Neuronal stem cell (in vitro differentiated cells): ENCODE data around the gene PRDM1.

ENCODE experiments used
- DNase-seq: peaks from one replicate; pipeline ENCODE4 v3.0.0-alpha.2; 2013; ENCODE audit warnings: low spot score
- H2AFZ ChIP-seq: one replicate; pipeline ENCODE4 v1.6.1; 2013; ENCODE audit warnings: mild to moderate bottlenecking, low read length, inconsistent platforms
- H2AK5ac ChIP-seq: 2 replicates; pipeline ENCODE4 v1.6.1; 2013; ENCODE audit warnings: low read depth, mild to moderate bottlenecking, inconsistent platforms, low read length, moderate library complexity, mixed read lengths
- H2BK120ac ChIP-seq: 2 replicates; pipeline ENCODE4 v1.6.1; 2013; ENCODE audit warnings: low read depth, mild to moderate bottlenecking, inconsistent platforms, low read length, moderate library complexity, mixed read lengths
- H2BK12ac ChIP-seq: one replicate; pipeline ENCODE4 v1.6.1; 2013; ENCODE audit warnings: low read length, inconsistent platforms
- H2BK15ac ChIP-seq: 2 replicates; pipeline ENCODE4 v1.6.1; 2013; ENCODE audit warnings: mild to moderate bottlenecking, low read length, inconsistent platforms, mixed read lengths
- H2BK5ac ChIP-seq: one replicate; pipeline ENCODE4 v1.6.1; 2013; ENCODE audit warnings: inconsistent platforms, mild to moderate bottlenecking, low read length, moderate library complexity
- H3K14ac ChIP-seq: one replicate; pipeline ENCODE4 v1.6.1; 2013; ENCODE audit warnings: low read length, inconsistent platforms
- H3K18ac ChIP-seq: 2 replicates; pipeline ENCODE4 v1.6.1; 2013; ENCODE audit warnings: low read length, inconsistent platforms
- H3K23ac ChIP-seq: 2 replicates; pipeline ENCODE4 v1.6.1; 2013; ENCODE audit warnings: low read depth, mild to moderate bottlenecking, mixed read lengths, low read length, inconsistent platforms; ENCODE audit not compliant: poor library complexity
- H3K27ac ChIP-seq: replicated peaks from 3 replicates; pipeline ENCODE4 v1.5.1; 2013; ENCODE audit warnings: low read length, inconsistent platforms
- H3K27me3 ChIP-seq, 3 experiments: 2 replicates each; pipeline ENCODE4 v1.6.1; 2013; ENCODE audit warnings: low read length in 3 of 3, mild to moderate bottlenecking in 2 of 3, inconsistent platforms in 1 of 3, low read depth in 1 of 3, mixed read lengths in 1 of 3, moderate library complexity in 1 of 3; ENCODE audit not compliant: control insufficient read depth in 3 of 3, insufficient read depth in 3 of 3
- H3K36me3 ChIP-seq, 2 donors: replicated peaks in 1 of 2; 2 replicates each; pipeline ENCODE4 v1.6.1; 2013; ENCODE audit warnings: low read length in 2 of 2; ENCODE audit not compliant: control insufficient read depth in 2 of 2, insufficient read depth in 2 of 2
- H3K4ac ChIP-seq: 2 replicates; pipeline ENCODE4 v1.6.1; 2013; ENCODE audit warnings: inconsistent platforms, mild to moderate bottlenecking, low read length, moderate library complexity
- H3K4me1 ChIP-seq, 2 donors: 1 replicate in 1 of 2; 2 replicates in 1 of 2; pipeline ENCODE4 v1.6.1; 2013; ENCODE audit warnings: low read length in 2 of 2, low read depth in 1 of 2; ENCODE audit not compliant: control insufficient read depth in 2 of 2, insufficient read depth in 1 of 2
- H3K4me2 ChIP-seq: one replicate; pipeline ENCODE4 v1.6.1; 2013; ENCODE audit warnings: mild to moderate bottlenecking, low read length, inconsistent platforms; ENCODE audit not compliant: insufficient read depth, poor library complexity, severe bottlenecking
- H3K4me3 ChIP-seq, 2 donors: 2 replicates each; pipeline ENCODE4 v1.5.1; 2013; ENCODE audit warnings: low read length in 2 of 2, mild to moderate bottlenecking in 2 of 2, inconsistent platforms in 1 of 2, moderate library complexity in 1 of 2
- H3K79me1 ChIP-seq: one replicate; pipeline ENCODE4 v1.6.1; 2013; ENCODE audit warnings: low read depth, mild to moderate bottlenecking, inconsistent platforms, low read length, moderate library complexity
- H3K9ac ChIP-seq: one replicate; pipeline ENCODE4 v1.6.1; 2013; ENCODE audit warnings: mild to moderate bottlenecking, low read depth, low read length, inconsistent platforms; ENCODE audit not compliant: poor library complexity
- H3K9me3 ChIP-seq, 2 donors: replicated peaks in 1 of 2; 2 replicates each; pipeline versions ENCODE3 to v1.6.1; 2013; ENCODE audit warnings: low read length in 2 of 2, mild to moderate bottlenecking in 2 of 2, inconsistent platforms in 1 of 2, low read depth in 1 of 2, mixed read lengths in 1 of 2, moderate library complexity in 1 of 2; ENCODE audit not compliant: control insufficient read depth in 2 of 2, insufficient read depth in 1 of 2
- H4K8ac ChIP-seq: one replicate; pipeline ENCODE4 v1.6.1; 2013; ENCODE audit warnings: low read depth, mild to moderate bottlenecking, inconsistent platforms, low read length, moderate library complexity
- H4K91ac ChIP-seq: one replicate; pipeline ENCODE4 v1.6.1; 2013; ENCODE audit warnings: low read length, low read depth, mild to moderate bottlenecking, inconsistent platforms; ENCODE audit not compliant: poor library complexity
- WGBS, 2 donors: extraction: QIAGEN DNeasy Blood & Tissue Kit; methylation state at CpG; one replicate each; pipeline ENCODE4 v1.1.7; 2013; ENCODE audit warnings: missing lambda C conversion rate in 2 of 2, mixed read lengths in 1 of 2; ENCODE audit not compliant: insufficient read length in 2 of 2, insufficient replicate concordance in 1 of 2; ENCODE audit errors: extremely low coverage in 2 of 2; 5-methylcytosine and 5-hydroxymethylcytosine counted together

Gene PRDM1

DNA sequence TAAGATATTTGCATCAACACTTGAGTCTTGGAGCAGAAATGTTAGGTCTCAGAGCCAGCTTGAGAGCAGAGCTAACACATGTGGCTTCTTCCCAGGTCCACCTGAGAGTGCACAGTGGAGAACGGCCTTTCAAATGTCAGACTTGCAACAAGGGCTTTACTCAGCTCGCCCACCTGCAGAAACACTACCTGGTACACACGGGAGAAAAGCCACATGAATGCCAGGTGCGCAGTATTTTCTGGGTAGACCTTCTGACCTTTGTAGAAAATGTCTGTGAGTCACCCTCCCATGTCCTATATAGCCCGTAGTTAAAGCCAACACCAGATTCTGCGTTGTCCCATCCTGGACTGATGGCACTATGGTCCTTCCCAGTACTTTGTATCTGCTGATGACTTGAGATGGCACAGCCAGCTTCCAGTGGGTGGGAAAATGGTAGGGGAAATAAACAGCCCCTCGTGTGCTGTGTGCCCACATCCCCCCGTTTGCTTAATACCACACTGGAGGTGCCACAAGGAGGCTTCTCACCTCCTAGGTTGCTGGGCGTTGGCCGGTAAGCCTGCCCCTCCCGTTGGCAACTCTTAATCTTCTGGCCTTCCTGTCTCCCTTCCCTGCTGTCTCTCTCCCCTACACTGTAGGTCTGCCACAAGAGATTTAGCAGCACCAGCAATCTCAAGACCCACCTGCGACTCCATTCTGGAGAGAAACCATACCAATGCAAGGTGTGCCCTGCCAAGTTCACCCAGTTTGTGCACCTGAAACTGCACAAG is 20.3 kb downstream of the PRDM1 start:
- Histone ChIP-seq H4K91ac (no peak overlapping the region), H4K8ac (no peak overlapping the region), H2BK120ac (no peak overlapping the region), H3K4me2 (no peak overlapping the region), H2BK12ac (no peak overlapping the region), H3K9ac (no peak overlapping the region), H3K36me3 (peaks cover 0 to 5% of the 10 kb centered on the region in 2 donors), H3K27ac (no peak overlapping the region), H2BK5ac (peak overlapping the region; percentile 20), H2BK15ac (no peak overlapping the region), H2AK5ac (no peak overlapping the region), H2AFZ (no peak overlapping the region), H3K23ac (no peak overlapping the region), H3K4me1 (peaks cover 0 to 1% of the 10 kb centered on the region in 2 donors), H3K4me3 (no peak overlapping the region), H3K14ac (no peak overlapping the region), H3K18ac (peak overlapping the region; percentile 23), H3K9me3 (no peaks in the 10 kb centered on the region), H3K4ac (no peak overlapping the region), H3K79me1 (no peaks in the 10 kb centered on the region), H3K27me3 (no peaks in the 10 kb centered on the region)
- no CpG with 5 or more reads among the region's 12 CpGs for whole genome bisulfite sequencing, 2 donors
- no peak for DNase-seq

DNA sequence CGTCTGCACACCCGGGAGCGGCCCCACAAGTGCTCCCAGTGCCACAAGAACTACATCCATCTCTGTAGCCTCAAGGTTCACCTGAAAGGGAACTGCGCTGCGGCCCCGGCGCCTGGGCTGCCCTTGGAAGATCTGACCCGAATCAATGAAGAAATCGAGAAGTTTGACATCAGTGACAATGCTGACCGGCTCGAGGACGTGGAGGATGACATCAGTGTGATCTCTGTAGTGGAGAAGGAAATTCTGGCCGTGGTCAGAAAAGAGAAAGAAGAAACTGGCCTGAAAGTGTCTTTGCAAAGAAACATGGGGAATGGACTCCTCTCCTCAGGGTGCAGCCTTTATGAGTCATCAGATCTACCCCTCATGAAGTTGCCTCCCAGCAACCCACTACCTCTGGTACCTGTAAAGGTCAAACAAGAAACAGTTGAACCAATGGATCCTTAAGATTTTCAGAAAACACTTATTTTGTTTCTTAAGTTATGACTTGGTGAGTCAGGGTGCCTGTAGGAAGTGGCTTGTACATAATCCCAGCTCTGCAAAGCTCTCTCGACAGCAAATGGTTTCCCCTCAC is 21.0 kb downstream of the PRDM1 start:
- Histone ChIP-seq H3K9me3 (no peaks in the 10 kb centered on the region), H4K8ac (no peak overlapping the region), H3K4ac (no peak overlapping the region), H3K4me1 (no peaks in the 10 kb centered on the region), H3K27me3 (no peaks in the 10 kb centered on the region), H3K23ac (no peak overlapping the region), H2AFZ (no peak overlapping the region), H3K18ac (no peak overlapping the region), H3K36me3 (peaks cover 0 to 5% of the 10 kb centered on the region in 2 donors), H3K4me3 (no peak overlapping the region), H2BK15ac (no peak overlapping the region), H3K79me1 (no peaks in the 10 kb centered on the region), H2BK5ac (no peak overlapping the region), H3K4me2 (no peak overlapping the region), H3K9ac (no peak overlapping the region), H3K14ac (no peak overlapping the region), H2BK12ac (no peak overlapping the region), H2BK120ac (no peak overlapping the region), H2AK5ac (no peak overlapping the region), H4K91ac (no peak overlapping the region), H3K27ac (no peak overlapping the region)
- WGBS, 2 donors: no CpG with 5 or more reads among the region's 14 CpGs
- DNase-seq: no peak

DNA sequence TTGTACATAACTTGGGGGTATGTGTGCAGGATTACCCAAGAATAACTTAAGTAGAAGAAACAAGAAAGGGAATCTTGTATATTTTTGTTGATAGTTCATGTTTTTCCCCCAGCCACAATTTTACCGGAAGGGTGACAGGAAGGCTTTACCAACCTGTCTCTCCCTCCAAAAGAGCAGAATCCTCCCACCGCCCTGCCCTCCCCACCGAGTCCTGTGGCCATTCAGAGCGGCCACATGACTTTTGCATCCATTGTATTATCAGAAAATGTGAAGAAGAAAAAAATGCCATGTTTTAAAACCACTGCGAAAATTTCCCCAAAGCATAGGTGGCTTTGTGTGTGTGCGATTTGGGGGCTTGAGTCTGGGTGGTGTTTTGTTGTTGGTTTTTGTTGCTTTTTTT is 22.0 kb downstream of the PRDM1 start:
- H2BK12ac ChIP-seq: no peak overlapping the region
- H3K4me3 ChIP-seq: no peak overlapping the region
- no peak overlapping the region for H2BK5ac ChIP-seq
- no peak overlapping the region for H2AK5ac ChIP-seq
- DNase-seq: no peak
- no peaks in the 10 kb centered on the region for H3K4me1 ChIP-seq
- no peak overlapping the region for H3K23ac ChIP-seq
- no peak overlapping the region for H3K9ac ChIP-seq
- H2AFZ ChIP-seq: no peak overlapping the region
- H2BK120ac ChIP-seq: no peak overlapping the region
- no peak overlapping the region for H3K4ac ChIP-seq
- H4K91ac ChIP-seq: no peak overlapping the region
- no peak overlapping the region for H3K14ac ChIP-seq
- peaks cover 0 to 4% (median 0%) of the 10 kb centered on the region in 3 experiments for H3K27me3 ChIP-seq
- H3K18ac ChIP-seq: no peak overlapping the region
- H4K8ac ChIP-seq: no peak overlapping the region
- H3K36me3 ChIP-seq: peaks cover 0 to 5% of the 10 kb centered on the region in 2 donors
- no peak overlapping the region for H2BK15ac ChIP-seq
- no CpG with 5 or more reads among the region's 6 CpGs for whole genome bisulfite sequencing, 2 donors
- H3K9me3 ChIP-seq: no peaks in the 10 kb centered on the region
- H3K27ac ChIP-seq: no peak overlapping the region
- no peaks in the 10 kb centered on the region for H3K79me1 ChIP-seq
- H3K4me2 ChIP-seq: no peak overlapping the region

DNA sequence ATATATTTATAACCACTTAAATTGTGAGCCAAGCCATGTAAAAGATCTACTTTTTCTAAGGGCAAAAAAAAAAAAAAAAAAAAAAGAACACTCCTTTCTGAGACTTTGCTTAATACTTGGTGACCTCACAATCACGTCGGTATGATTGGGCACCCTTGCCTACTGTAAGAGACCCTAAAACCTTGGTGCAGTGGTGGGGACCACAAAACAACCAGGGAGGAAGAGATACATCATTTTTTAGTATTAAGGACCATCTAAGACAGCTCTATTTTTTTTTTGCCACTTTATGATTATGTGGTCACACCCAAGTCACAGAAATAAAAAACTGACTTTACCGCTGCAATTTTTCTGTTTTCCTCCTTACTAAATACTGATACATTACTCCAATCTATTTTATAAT is 22.9 kb downstream of the PRDM1 start:
- Histone ChIP-seq H2AK5ac (no peak overlapping the region), H3K4me2 (no peak overlapping the region), H2BK120ac (no peak overlapping the region), H4K91ac (no peak overlapping the region), H3K4me3 (no peak overlapping the region), H2BK5ac (no peak overlapping the region), H2BK12ac (no peak overlapping the region), H3K36me3 (peaks cover 0 to 5% of the 10 kb centered on the region in 2 donors), H4K8ac (no peak overlapping the region), H2AFZ (no peak overlapping the region), H3K4me1 (no peaks in the 10 kb centered on the region), H3K18ac (no peak overlapping the region), H3K23ac (no peak overlapping the region), H3K9ac (no peak overlapping the region), H3K27ac (no peak overlapping the region), H3K9me3 (no peaks in the 10 kb centered on the region), H3K79me1 (no peaks in the 10 kb centered on the region), H3K14ac (no peak overlapping the region), H2BK15ac (no peak overlapping the region), H3K27me3 (peaks cover 0 to 8% (median 0%) of the 10 kb centered on the region in 3 experiments), H3K4ac (no peak overlapping the region)
- no CpG with 5 or more reads among the region's 3 CpGs for WGBS, 2 donors
- DNase-seq: no peak
